ENCODE results near the gene KLHL13. TPM values are rescaled to one million over a fixed set of nuclear protein-coding genes. Genes with fewer than 3 reads are reported as not detected.
"Not testable (repeated sequence)": the region's sequence is repeated elsewhere in the genome, so short reads cannot be mapped to it uniquely, and the experiment has no call there.

KLHL13 gene
- total RNA-seq, 1 experiment from 2014 or later = not detected

DNA sequence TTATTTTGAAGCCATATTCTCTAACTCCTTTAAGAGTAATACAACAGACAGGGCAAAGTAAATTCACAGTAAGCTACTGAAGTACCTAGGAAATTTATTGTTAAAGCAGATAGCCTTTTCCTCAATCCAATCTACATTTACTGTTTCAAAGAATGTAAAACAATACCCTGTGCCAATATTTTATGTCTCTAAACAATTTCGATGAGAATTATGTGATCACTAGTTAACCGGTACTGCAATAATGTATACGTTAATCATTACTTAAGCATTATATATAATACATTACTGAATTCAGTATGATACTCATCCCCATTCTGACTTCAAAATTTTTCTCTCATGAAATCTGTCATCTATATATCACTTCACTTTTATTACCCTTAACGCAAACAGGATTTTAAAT lies 28.5 kb downstream of the KLHL13 start:
- no peak for DNase-seq (ENCODE audit: low read depth)

DNA sequence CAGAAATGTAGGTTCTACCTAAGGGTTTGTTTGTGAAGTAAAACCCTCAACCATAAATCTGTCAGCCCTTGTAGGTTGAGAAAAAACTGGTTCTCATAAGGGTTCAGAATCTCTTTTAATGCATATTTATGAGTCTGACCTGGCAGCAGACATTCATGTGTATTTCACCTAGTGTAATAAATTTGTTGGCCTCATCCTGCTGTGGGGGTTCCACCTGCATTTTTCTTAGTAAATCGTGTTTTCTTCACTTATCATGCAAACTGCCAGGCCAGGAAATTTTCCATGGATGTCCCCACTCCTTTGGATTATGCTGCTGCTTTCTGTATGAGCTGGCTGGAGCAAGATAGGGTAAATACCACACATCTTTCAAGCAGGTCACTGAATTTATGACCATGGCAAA lies 42.4 kb downstream of the KLHL13 start:
- DNase-seq (ENCODE audit: low read depth) = no peak

GRCh38 chrX:118066867-118067515 lies 49.6 kb downstream of the KLHL13 start:
- DNase-seq (ENCODE audit: low read depth) = no peak

GRCh38 chrX:118062817-118063615 lies 53.6 kb downstream of the KLHL13 start:
- no peak for DNase-seq (ENCODE audit: low read depth)

DNA sequence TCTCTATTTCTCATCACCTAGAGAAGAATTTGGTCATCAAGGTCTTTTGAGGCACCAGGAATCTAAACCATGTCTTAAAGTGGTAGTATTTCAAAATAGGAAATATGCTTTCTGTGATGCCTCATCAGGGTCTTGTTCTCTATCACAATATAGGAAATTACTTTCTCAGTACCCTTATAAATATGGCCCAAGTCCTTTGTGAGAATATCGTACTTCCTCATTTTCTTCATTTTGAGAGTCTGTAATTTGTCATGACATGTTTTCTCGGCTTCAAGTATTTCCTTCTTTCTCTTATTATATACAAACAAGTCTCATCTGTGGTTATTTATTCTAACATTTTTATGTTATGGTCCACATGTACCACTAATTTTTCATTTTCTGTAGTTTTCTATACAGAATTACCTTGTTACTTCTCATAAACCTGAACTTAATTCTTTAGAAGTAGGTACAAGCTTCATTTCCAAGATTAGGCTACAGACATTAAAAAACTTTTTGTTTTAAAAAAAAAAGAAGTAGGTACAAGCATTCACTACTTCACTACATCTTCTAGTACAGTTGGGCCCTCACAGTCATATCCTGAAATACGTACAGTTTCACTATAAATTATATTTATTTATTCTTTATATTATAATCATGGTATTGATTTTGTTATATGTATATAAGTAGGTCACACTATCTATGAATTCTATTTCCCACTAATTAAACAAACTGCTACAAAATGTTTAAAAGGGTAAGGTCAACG lies 54.4 kb downstream of the KLHL13 start:
- no peak for DNase-seq (ENCODE audit: low read depth)

DNA sequence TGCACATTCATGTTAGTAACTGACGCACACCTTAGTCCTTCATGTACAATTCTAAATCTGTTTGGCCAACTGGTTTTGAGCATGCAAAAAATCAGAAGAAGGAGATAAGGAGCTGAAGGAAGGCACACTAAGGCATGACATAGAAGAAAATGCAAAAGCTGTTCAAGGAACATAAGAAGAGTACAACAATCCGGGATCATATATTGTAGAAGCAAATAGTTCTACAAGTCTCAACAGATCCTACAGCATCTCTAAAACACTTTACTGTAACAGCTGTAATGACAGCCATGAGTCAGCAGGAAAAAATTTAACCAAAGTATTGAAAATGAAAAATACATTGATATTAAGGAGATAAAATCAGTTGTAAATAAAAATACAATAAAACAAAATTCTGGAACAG lies 57.7 kb downstream of the KLHL13 start:
- DNase-seq (ENCODE audit: low read depth) = no peak

DNA sequence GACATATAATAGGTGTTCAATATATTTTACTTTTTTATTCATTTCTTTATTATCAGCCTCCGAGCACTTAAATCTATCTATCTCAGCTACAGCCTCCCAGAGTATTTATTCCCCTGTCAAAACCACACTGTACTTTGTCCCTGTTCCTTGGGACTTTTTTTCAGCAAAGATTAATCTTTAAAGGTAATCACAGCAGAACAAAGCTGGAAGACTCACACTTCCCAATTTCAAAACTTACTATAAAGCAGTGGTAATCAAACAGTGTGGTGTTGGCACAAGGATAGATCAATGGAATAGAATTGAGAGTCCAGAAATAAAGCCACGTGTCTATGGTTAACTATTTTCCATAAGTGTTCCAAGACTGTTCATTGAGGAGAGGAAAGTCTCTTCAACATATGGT lies 59.7 kb downstream of the KLHL13 start:
- no peak for DNase-seq (ENCODE audit: low read depth)

GRCh38 chrX:118049713-118050112 lies 66.9 kb downstream of the KLHL13 start:
- DNase-seq (ENCODE audit: low read depth) = no peak

- no peak for DNase-seq (ENCODE audit: low read depth)
These were observed 69.0 kb downstream of the KLHL13 start for GRCh38 chrX:118047446-118048186.

- no peak for DNase-seq (ENCODE audit: low read depth)
These were observed 77.0 kb downstream of the KLHL13 start for GRCh38 chrX:118039591-118039990.

DNA sequence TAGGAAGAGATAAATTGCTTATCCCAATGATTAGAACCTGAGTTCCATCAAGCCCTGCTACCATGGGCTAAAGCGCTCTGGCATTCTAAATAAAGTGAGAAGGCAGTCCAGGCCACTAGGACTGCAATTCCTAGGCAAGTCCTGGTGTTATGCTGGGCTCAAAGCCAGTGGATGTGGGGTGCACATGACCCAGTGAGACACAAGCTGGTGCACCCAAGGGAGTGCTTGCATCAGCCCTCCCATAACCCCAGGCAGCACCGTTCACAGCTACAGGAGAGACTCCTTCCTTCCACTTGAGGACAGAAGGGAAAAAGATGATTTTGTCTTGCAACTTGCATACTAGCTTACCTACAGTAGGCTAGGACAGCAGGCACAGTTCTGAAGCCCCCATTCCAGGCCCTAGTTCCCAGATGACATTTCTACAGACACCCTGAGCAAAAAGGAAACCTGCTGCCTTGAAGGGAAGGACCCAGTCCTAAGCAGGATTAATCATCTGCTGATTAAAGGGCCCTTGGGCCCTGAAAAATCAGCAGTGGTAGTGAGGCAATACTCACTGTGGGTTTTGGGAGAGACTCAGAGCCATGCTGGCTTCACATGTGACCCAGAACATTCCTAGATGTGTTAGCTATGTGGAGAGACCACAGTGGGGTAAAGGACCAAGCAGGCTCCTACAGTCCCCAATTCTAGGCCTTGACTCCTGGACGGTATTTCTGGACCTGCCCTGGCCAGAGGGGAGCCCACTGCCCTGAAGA lies 77.8 kb downstream of the KLHL13 start:
- no peak for DNase-seq (ENCODE audit: low read depth)

DNA sequence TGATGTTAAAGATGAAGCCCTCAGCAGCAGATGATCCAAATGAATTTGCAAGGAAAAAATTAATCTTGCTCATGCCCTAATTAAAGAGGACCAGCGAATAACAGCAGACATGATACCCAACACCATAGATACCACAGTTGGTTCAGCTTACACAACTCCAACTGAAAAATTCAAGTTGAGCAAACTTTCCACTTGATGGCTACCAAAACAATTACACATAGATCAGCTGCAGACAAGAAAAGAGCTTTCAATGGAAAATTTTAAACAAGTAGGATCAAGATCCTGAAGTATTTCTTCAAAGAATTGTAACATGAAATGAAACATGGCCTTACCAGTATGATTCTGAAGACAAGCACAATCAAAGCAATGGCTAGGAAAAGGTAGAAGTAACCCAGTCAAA lies 90.0 kb downstream of the KLHL13 start:
- no peak for DNase-seq (ENCODE audit: low read depth)

GRCh38 chrX:118025226-118025625 lies 91.4 kb downstream of the KLHL13 start:
- DNase-seq (ENCODE audit: low read depth) = no peak

GRCh38 chrX:118024482-118024881 lies 92.1 kb downstream of the KLHL13 start:
- no peak for DNase-seq (ENCODE audit: low read depth)

- DNase-seq (ENCODE audit: low read depth) = no peak
These were observed 93.9 kb downstream of the KLHL13 start for GRCh38 chrX:118022753-118023152.

DNA sequence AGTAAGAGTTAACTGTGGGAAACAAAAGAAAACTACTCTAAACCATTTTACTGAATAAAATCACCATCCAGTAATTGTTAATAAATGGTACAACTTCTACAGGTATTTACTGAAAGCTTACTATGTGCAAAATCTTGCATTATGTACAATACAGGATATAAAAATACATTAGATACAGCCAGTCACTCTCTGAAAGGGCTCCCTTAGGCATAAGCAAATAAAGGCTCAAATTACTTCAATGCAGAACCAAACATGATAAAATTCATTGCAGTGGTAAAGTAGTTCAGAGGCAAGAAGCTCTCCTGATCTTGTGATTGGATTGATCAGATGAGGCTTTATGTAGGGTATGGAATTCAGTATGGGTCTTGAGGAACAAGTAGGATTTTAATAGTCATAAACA lies 100.2 kb downstream of the KLHL13 start:
- no peak for DNase-seq (ENCODE audit: low read depth)

- not testable (repeated sequence) for DNase-seq (ENCODE audit: low read depth)
These were observed 114.2 kb downstream of the KLHL13 start for GRCh38 chrX:118002417-118002816.

- DNase-seq (ENCODE audit: low read depth) = no peak
These were observed 116.1 kb downstream of the KLHL13 start for GRCh38 chrX:118000518-118000917.

- DNase-seq (ENCODE audit: low read depth) = no peak
These were observed 118.4 kb downstream of the KLHL13 start for GRCh38 chrX:117998171-117998570.

- no peak for DNase-seq (ENCODE audit: low read depth)
These were observed 119.6 kb downstream of the KLHL13 start for GRCh38 chrX:117996918-117997480.

DNA sequence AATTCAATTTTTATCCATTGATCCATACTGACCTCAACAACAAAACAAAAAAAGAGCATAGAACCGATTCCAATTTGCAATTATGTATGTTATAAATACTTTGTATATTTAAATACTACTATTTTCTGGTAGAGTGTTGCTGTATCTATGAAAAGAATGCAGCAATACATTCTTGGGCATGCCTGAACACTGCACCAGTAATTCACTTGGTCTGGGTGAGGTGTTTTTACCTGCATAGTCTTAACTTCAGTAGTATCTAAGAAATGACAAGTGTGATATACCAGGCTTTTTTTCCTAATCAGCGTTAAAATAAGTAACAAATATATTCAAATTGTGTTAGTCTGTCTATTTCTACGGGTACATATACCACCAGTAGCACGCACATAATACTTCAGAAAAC lies 120.2 kb downstream of the KLHL13 start:
- no peak for DNase-seq (ENCODE audit: low read depth)
